ENCODE data around the gene TIMM23B.
"Not testable (repeated sequence)": the region's sequence is repeated elsewhere in the genome, so short reads cannot be mapped to it uniquely, and the experiment has no call there.

GRCh38 chr10:50015596-50016220 is 73.9 kb downstream of the TIMM23B start:
- TF ChIP-seq CTCF (IDR thresholded peaks at IDR 0.05; ENCODE audit: insufficient read depth, low read length); GABPA (IDR thresholded peaks at IDR 0.05; ENCODE audit: low read depth); SPI1 (IDR thresholded peaks at IDR 0.05; ENCODE audit: borderline replicate concordance, low read depth): not testable (repeated sequence)
- TF ChIP-seq, protein P1, sequence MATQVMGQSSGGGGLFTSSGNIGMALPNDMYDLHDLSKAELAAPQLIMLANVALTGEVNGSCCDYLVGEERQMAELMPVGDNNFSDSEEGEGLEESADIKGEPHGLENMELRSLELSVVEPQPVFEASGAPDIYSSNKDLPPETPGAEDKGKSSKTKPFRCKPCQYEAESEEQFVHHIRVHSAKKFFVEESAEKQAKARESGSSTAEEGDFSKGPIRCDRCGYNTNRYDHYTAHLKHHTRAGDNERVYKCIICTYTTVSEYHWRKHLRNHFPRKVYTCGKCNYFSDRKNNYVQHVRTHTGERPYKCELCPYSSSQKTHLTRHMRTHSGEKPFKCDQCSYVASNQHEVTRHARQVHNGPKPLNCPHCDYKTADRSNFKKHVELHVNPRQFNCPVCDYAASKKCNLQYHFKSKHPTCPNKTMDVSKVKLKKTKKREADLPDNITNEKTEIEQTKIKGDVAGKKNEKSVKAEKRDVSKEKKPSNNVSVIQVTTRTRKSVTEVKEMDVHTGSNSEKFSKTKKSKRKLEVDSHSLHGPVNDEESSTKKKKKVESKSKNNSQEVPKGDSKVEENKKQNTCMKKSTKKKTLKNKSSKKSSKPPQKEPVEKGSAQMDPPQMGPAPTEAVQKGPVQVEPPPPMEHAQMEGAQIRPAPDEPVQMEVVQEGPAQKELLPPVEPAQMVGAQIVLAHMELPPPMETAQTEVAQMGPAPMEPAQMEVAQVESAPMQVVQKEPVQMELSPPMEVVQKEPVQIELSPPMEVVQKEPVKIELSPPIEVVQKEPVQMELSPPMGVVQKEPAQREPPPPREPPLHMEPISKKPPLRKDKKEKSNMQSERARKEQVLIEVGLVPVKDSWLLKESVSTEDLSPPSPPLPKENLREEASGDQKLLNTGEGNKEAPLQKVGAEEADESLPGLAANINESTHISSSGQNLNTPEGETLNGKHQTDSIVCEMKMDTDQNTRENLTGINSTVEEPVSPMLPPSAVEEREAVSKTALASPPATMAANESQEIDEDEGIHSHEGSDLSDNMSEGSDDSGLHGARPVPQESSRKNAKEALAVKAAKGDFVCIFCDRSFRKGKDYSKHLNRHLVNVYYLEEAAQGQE (IDR thresholded peaks at IDR 0.05; ENCODE audit: insufficient replicate concordance, low read depth), result not testable (repeated sequence)

All from HL-60 (cell line).